NT2/D1 (cell line): ENCODE results near the gene TMEM134.

Source experiments
- SUZ12 ChIP-seq: IDR thresholded peaks from 2 replicates; pipeline ENCODE4 v1.6.1; 2011; ENCODE audit not compliant: insufficient read length, insufficient read depth; ENCODE audit errors: extremely low read depth
- YY1 ChIP-seq: IDR thresholded peaks from 2 replicates; pipeline ENCODE4 v1.6.1; 2011; ENCODE audit not compliant: insufficient read length, insufficient read depth
- ZNF274 ChIP-seq: IDR thresholded peaks from 2 replicates; pipeline ENCODE4 v1.6.1; 2011; ENCODE audit warnings: mild to moderate bottlenecking, low read depth, low read length

DNA sequence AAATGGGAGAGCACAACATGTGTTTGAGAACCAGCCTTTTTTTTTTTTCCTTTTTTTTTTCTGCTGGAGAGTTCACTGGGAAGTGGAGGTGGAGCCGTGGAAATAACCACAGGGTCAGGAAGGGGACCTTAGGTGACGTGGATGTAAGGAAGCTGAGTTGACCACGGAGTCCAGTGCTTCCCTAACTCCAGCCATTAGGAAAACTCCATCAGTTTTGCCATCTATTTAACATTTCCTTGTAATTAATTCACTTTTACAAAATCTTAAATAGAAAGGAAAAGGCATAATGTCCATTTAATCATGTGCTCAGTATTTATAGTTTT lies 40.9 kb upstream of the TMEM134 start:
- TF ChIP-seq YY1: no peak
- no peak for TF ChIP-seq SUZ12
- no peak for TF ChIP-seq ZNF274
